Mesenchymal stem cell (in vitro differentiated cells and primary cell): ENCODE results near the gene MBL2.

Experiments
- DNase-seq: peaks from one replicate; pipeline ENCODE4 v3.0.0-alpha.2; 2013
- H2AFZ ChIP-seq: one replicate; pipeline ENCODE4 v1.6.1; 2013; ENCODE audit warnings: low read depth, mild to moderate bottlenecking, control low read depth, inconsistent platforms, low read length, moderate library complexity
- H2AK5ac ChIP-seq: 2 replicates; pipeline ENCODE4 v1.6.1; 2013; ENCODE audit warnings: low read length, moderate library complexity, mild to moderate bottlenecking, inconsistent platforms; ENCODE audit not compliant: severe bottlenecking
- H2BK120ac ChIP-seq: one replicate; pipeline ENCODE4 v1.6.1; 2013; ENCODE audit warnings: low read depth, mild to moderate bottlenecking, inconsistent platforms, low read length, moderate library complexity
- H2BK12ac ChIP-seq, 2 experiments: one replicate each; pipeline ENCODE4 v1.6.1; 2013; ENCODE audit warnings: inconsistent platforms in 2 of 2, low read length in 2 of 2, mild to moderate bottlenecking in 2 of 2, moderate library complexity in 2 of 2, control low read depth in 1 of 2
- H2BK15ac ChIP-seq: one replicate; pipeline ENCODE4 v1.6.1; 2013; ENCODE audit warnings: mild to moderate bottlenecking, low read depth, inconsistent platforms; ENCODE audit not compliant: poor library complexity, severe bottlenecking
- H2BK5ac ChIP-seq: 2 replicates; pipeline ENCODE4 v1.6.1; 2013; ENCODE audit warnings: low read depth, mild to moderate bottlenecking, low read length, control low read depth, inconsistent platforms; ENCODE audit not compliant: poor library complexity, severe bottlenecking
- H3K14ac ChIP-seq, 2 experiments: one replicate each; pipeline ENCODE4 v1.6.1; 2013; ENCODE audit warnings: inconsistent platforms in 2 of 2, low read length in 2 of 2, control low read depth in 1 of 2, mild to moderate bottlenecking in 1 of 2, moderate library complexity in 1 of 2
- H3K18ac ChIP-seq, 2 experiments: one replicate each; pipeline ENCODE4 v1.6.1; 2013; ENCODE audit warnings: inconsistent platforms in 2 of 2, low read length in 2 of 2, control low read depth in 1 of 2, low read depth in 1 of 2, mild to moderate bottlenecking in 1 of 2
- H3K23ac ChIP-seq, 2 experiments: one replicate each; pipeline ENCODE4 v1.6.1; 2013; ENCODE audit warnings: inconsistent platforms in 2 of 2, low read length in 2 of 2, mild to moderate bottlenecking in 2 of 2, moderate library complexity in 2 of 2, control low read depth in 1 of 2
- H3K27ac ChIP-seq: 2 replicates; pipeline ENCODE4 v1.5.1; 2013; ENCODE audit warnings: mild to moderate bottlenecking, moderate library complexity, low read length, control low read depth, inconsistent platforms; ENCODE audit not compliant: poor library complexity, severe bottlenecking
- H3K27me3 ChIP-seq, 2 experiments: 2 replicates each; pipeline versions ENCODE4 v1.6.1 to v1.7.0; 2013; ENCODE audit warnings: low read length in 2 of 2, mild to moderate bottlenecking in 2 of 2, moderate library complexity in 2 of 2, control low read depth in 1 of 2, inconsistent platforms in 1 of 2; ENCODE audit not compliant: control insufficient read depth in 1 of 2, insufficient read depth in 1 of 2
- H3K36me3 ChIP-seq, 2 experiments: 2 replicates each; pipeline versions ENCODE4 v1.6.1 to v1.7.0; 2013; ENCODE audit warnings: low read length in 2 of 2, control low read depth in 1 of 2, inconsistent platforms in 1 of 2, low read depth in 1 of 2, mild to moderate bottlenecking in 1 of 2; ENCODE audit not compliant: insufficient read depth in 2 of 2, control insufficient read depth in 1 of 2
- H3K4ac ChIP-seq, 2 experiments: one replicate each; pipeline ENCODE4 v1.6.1; 2013; ENCODE audit warnings: inconsistent platforms in 2 of 2, low read length in 2 of 2, mild to moderate bottlenecking in 2 of 2, moderate library complexity in 2 of 2, control low read depth in 1 of 2, low read depth in 1 of 2
- H3K4me1 ChIP-seq: 2 replicates; pipeline ENCODE4 v1.6.1; 2013; ENCODE audit warnings: low read depth, low read length, control low read depth; ENCODE audit not compliant: control insufficient read depth, insufficient read depth
- H3K4me2 ChIP-seq: 2 replicates; pipeline ENCODE4 v1.6.1; 2013; ENCODE audit warnings: low read length, mild to moderate bottlenecking, inconsistent platforms; ENCODE audit not compliant: poor library complexity, severe bottlenecking
- H3K4me3 ChIP-seq, 2 experiments: 2 replicates each; pipeline versions ENCODE4 v1.5.1 to v1.7.0; 2013; ENCODE audit warnings: low read length in 2 of 2, mild to moderate bottlenecking in 2 of 2, control low read depth in 1 of 2, low read depth in 1 of 2; ENCODE audit not compliant: insufficient read depth in 1 of 2
- H3K79me1 ChIP-seq: replicated peaks from 2 replicates; pipeline ENCODE4 v1.6.1; 2013; ENCODE audit warnings: mild to moderate bottlenecking, control low read depth, low read length, inconsistent platforms; ENCODE audit not compliant: poor library complexity, severe bottlenecking
- H3K9ac ChIP-seq: 2 replicates; pipeline ENCODE4 v1.7.0; 2013; ENCODE audit warnings: mild to moderate bottlenecking, low read length, moderate library complexity
- H3K9me3 ChIP-seq: 2 replicates; pipeline ENCODE4 v1.7.0; 2013; ENCODE audit warnings: mild to moderate bottlenecking, low read length; ENCODE audit not compliant: control insufficient read depth
- H4K8ac ChIP-seq: one replicate; pipeline ENCODE4 v1.6.1; 2013; ENCODE audit warnings: inconsistent platforms, mild to moderate bottlenecking, low read length, moderate library complexity
- H4K91ac ChIP-seq: one replicate; pipeline ENCODE4 v1.6.1; 2013; ENCODE audit warnings: mild to moderate bottlenecking, low read length, inconsistent platforms
- WGBS: methylation state at CpG from one replicate; pipeline ENCODE4 v1.1.7; 2013; ENCODE audit warnings: mixed read lengths; 5-methylcytosine and 5-hydroxymethylcytosine counted together

MBL2 gene

DNA sequence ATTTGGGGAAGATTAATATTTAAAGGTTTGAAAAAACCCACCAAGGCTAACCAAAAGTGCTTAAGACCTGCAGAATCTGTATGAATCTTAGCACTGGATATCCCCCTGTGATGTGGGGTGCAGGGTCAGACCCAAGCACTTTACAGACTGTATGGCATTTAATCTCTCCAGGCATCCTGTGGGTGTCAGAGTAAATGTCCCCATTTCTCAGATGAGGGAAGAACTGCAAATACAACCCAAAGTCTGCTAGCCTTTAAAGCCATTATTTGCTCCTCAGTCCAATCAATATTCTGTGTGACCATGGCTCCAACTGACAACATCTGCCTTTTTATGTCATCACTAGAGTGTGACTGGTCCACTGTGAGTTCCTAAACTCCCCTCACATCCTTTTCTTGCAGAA, 10.0 kb upstream of the MBL2 start:
- no peak overlapping the region for H2AK5ac ChIP-seq
- no peak overlapping the region for H2AFZ ChIP-seq
- no peak overlapping the region for H3K27ac ChIP-seq
- H3K23ac ChIP-seq = no peak overlapping the region
- H2BK15ac ChIP-seq = no peak overlapping the region
- DNase-seq = no peak
- no peaks in the 10 kb centered on the region for H3K4me1 ChIP-seq
- H3K4ac ChIP-seq = no peak overlapping the region
- no peaks in the 10 kb centered on the region for H3K36me3 ChIP-seq
- H3K27me3 ChIP-seq = peaks cover 0 to 45% of the 10 kb centered on the region in 2 experiments
- no peak overlapping the region for H3K4me2 ChIP-seq
- no peak overlapping the region for H3K14ac ChIP-seq
- no peak overlapping the region for H4K91ac ChIP-seq
- H3K18ac ChIP-seq = no peak overlapping the region
- H2BK5ac ChIP-seq = no peak overlapping the region
- H2BK12ac ChIP-seq = no peak overlapping the region
- peaks cover 7% of the 10 kb centered on the region for H3K9me3 ChIP-seq
- no peak overlapping the region for H3K4me3 ChIP-seq
- no peak overlapping the region for H2BK120ac ChIP-seq
- H4K8ac ChIP-seq = no peak overlapping the region
- H3K9ac ChIP-seq = no peak overlapping the region
- no peaks in the 10 kb centered on the region for H3K79me1 ChIP-seq

GRCh38 chr10:52780391-52781155, 8.0 kb upstream of the MBL2 start:
- Histone ChIP-seq H3K4me2 (no peak overlapping the region), H3K9ac (no peak overlapping the region), H3K9me3 (peaks cover 7% of the 10 kb centered on the region), H4K91ac (no peak overlapping the region), H3K27me3 (peaks cover 0 to 43% of the 10 kb centered on the region in 2 experiments), H2BK5ac (no peak overlapping the region), H2BK120ac (no peak overlapping the region), H2BK15ac (no peak overlapping the region), H2BK12ac (no peak overlapping the region), H3K18ac (no peak overlapping the region), H3K27ac (no peak overlapping the region), H3K4me3 (no peak overlapping the region), H2AFZ (no peak overlapping the region), H4K8ac (no peak overlapping the region), H3K4me1 (no peaks in the 10 kb centered on the region), H3K4ac (no peak overlapping the region), H3K14ac (no peak overlapping the region), H2AK5ac (no peak overlapping the region), H3K79me1 (no peaks in the 10 kb centered on the region), H3K36me3 (no peaks in the 10 kb centered on the region), H3K23ac (no peak overlapping the region)
- DNase-seq = no peak
- 43% methylated on average over 6 of the region's 6 CpGs for WGBS

GRCh38 chr10:52779541-52780390, 7.2 kb upstream of the MBL2 start:
- no peak overlapping the region for H3K14ac ChIP-seq
- no peak overlapping the region for H4K8ac ChIP-seq
- 82% methylated on average over 12 of the region's 13 CpGs for WGBS
- H3K27me3 ChIP-seq = peaks cover 0 to 40% of the 10 kb centered on the region in 2 experiments
- H2AFZ ChIP-seq = no peak overlapping the region
- H3K27ac ChIP-seq = no peak overlapping the region
- H2BK120ac ChIP-seq = no peak overlapping the region
- H3K18ac ChIP-seq = no peak overlapping the region
- no peaks in the 10 kb centered on the region for H3K79me1 ChIP-seq
- no peaks in the 10 kb centered on the region for H3K4me1 ChIP-seq
- no peak overlapping the region for H3K4ac ChIP-seq
- no peaks in the 10 kb centered on the region for H3K36me3 ChIP-seq
- no peak overlapping the region for H3K23ac ChIP-seq
- no peak overlapping the region for H3K4me2 ChIP-seq
- H2BK15ac ChIP-seq = no peak overlapping the region
- peaks cover 7% of the 10 kb centered on the region for H3K9me3 ChIP-seq
- H2AK5ac ChIP-seq = no peak overlapping the region
- H3K9ac ChIP-seq = no peak overlapping the region
- H2BK12ac ChIP-seq = no peak overlapping the region
- H2BK5ac ChIP-seq = no peak overlapping the region
- no peak overlapping the region for H4K91ac ChIP-seq
- H3K4me3 ChIP-seq = no peak overlapping the region
- DNase-seq = peak; percentile 68
